VCaP (cell line): Measurements from ENCODE around the gene CCDC191.

Source experiments
- H3K27ac ChIP-seq: fragments of 450-650 bp; 2 replicates; pipeline ENCODE4 v1.5.1; 2017
- TF ChIP-seq, protein P1 (sequence below): fragments of 450-650 bp; conservative IDR thresholded peaks from 2 replicates; pipeline ENCODE4 v1.5.1; 2017; ENCODE audit warnings: mild to moderate bottlenecking, moderate library complexity

CCDC191 gene

GRCh38 chr3:114011059-114011797 lies 45.1 kb downstream of the CCDC191 start:
- TF ChIP-seq, protein P1, sequence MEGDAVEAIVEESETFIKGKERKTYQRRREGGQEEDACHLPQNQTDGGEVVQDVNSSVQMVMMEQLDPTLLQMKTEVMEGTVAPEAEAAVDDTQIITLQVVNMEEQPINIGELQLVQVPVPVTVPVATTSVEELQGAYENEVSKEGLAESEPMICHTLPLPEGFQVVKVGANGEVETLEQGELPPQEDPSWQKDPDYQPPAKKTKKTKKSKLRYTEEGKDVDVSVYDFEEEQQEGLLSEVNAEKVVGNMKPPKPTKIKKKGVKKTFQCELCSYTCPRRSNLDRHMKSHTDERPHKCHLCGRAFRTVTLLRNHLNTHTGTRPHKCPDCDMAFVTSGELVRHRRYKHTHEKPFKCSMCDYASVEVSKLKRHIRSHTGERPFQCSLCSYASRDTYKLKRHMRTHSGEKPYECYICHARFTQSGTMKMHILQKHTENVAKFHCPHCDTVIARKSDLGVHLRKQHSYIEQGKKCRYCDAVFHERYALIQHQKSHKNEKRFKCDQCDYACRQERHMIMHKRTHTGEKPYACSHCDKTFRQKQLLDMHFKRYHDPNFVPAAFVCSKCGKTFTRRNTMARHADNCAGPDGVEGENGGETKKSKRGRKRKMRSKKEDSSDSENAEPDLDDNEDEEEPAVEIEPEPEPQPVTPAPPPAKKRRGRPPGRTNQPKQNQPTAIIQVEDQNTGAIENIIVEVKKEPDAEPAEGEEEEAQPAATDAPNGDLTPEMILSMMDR, result no peak
- no peak overlapping the region for H3K27ac ChIP-seq

GRCh38 chr3:114005481-114005880 lies 50.8 kb downstream of the CCDC191 start:
- H3K27ac ChIP-seq, result no peak overlapping the region
- TF ChIP-seq, protein P1, result no peak

DNA sequence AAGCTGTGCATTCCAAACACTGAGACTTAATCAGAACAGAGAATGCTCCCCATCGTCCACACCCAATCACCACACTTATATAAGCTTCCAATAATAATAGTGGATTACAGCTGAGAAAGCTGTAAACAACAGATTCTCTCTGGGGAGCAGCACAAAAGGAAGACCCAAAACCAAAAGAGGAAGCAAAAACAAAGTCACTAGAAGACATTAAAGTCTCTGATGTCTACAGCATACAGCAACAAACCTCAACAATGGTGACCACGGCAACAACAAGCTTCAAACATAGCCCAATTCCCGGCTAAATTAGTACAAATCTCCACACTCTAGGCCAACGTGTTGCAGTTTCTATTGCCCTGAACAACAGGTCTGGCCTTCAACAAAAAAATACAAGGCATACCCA lies 70.8 kb downstream of the CCDC191 start:
- no peak overlapping the region for H3K27ac ChIP-seq
- TF ChIP-seq, protein P1, result no peak

DNA sequence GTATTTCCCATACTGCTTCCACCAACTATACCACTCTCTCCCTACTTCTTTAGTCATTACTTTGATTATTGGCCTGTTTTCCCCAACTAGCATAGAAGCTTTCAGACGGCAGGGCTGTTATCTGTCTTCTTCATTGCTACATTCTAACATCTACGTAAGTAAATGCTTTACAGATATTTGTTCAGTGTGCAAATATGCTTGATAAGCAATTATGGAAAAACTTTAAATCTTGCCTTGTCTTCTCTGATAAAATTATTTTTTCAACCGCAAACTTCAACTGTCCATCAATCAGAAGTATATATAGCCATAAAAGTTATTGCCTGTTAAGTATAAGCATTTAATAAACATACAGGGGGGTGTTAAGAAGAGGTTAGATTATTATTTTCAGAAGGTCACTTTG lies 72.8 kb downstream of the CCDC191 start:
- TF ChIP-seq, protein P1, result no peak
- no peak overlapping the region for H3K27ac ChIP-seq

DNA sequence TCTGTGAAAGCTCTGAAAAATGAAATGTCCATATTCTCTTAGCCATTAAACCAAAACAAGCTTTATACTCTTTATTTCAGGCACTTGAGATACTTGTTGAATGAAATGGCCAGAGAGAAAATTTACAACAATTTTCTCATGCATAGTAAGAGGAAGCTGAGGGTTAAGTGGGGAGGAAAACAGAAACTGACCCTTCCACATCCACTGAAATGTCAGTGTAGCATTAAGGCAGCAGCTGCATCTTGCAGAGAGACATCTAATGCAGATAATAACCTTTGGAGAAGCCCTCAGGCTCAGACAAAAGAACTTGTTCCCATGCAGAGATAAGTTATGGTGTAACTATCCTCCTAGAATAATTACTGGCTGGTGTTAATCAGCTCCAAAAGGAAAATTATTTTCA lies 74.5 kb downstream of the CCDC191 start:
- no peak overlapping the region for H3K27ac ChIP-seq
- TF ChIP-seq, protein P1, result no peak

DNA sequence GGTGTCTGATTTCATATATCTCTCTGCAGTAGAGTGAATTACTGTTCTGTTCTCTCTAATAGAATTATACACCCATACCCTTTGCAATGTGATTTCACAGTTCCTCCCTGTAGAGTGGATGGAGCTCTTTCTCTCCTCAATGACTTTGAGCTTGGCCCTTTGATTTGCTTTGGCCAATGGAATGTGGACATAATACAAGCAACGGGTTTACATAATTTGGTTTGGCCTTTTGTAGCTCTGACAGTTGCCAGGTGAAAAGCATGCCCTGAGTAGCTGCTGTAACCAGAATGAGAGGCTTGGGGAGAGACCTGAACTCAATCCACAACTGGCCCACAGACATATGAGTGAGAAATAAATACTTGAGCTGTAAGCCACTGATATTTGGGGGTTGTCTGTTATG lies 76.4 kb downstream of the CCDC191 start:
- TF ChIP-seq, protein P1, result no peak

GRCh38 chr3:113977822-113978221 lies 78.5 kb downstream of the CCDC191 start:
- TF ChIP-seq, protein P1, result no peak
- no peak overlapping the region for H3K27ac ChIP-seq

More for the DNA sequence above, 76.4 kb downstream of the CCDC191 start:
- H3K27ac ChIP-seq, result no peak overlapping the region
